Measurements from ENCODE around the gene RAPSN. TPM values are rescaled to one million over a fixed set of nuclear protein-coding genes. Genes with fewer than 3 reads are reported as not detected.

The RAPSN gene
- total and polyA plus RNA-seq, 2 donors (not counting 3 experiments of a cell fraction or from before 2014, with no cell fraction given): 0.18 to 1.6 TPM

- CTCF ChIA-PET: no interaction called here
- Histone ChIP-seq H3K4me1 (ENCODE audit: control insufficient read depth, extremely low read depth, insufficient read depth, low read length) (no peaks in the 10 kb centered on the region), H3K4me3 (replicated peaks in 1 of 3; ENCODE audit: insufficient read depth in 1 of 3, low read depth in 1 of 3, low read length in 3 of 3) (no peak overlapping the region), H3K9me1 (replicated peaks; ENCODE audit: control insufficient read depth, extremely low read depth, insufficient read depth, low read length) (no peaks in the 10 kb centered on the region), H3K9me3 (replicated peaks; ENCODE audit: control insufficient read depth, insufficient read depth, low read length) (no peaks in the 10 kb centered on the region), H3K9ac (replicated peaks; ENCODE audit: extremely low read depth, insufficient read depth, low read length) (no peak overlapping the region), H2AFZ (ENCODE audit: low read depth, low read length) (no peak overlapping the region), H4K20me1 (replicated peaks; ENCODE audit: control insufficient read depth, extremely low read depth, insufficient read depth, low read length) (no peaks in the 10 kb centered on the region), H3K4me2 (ENCODE audit: insufficient read depth, low read length) (no peak overlapping the region), H3K27me3 (ENCODE audit: control insufficient read depth in 2 of 2, insufficient read depth in 2 of 2, low read length in 2 of 2) (no peaks in the 10 kb centered on the region), H3K36me3 (ENCODE audit: control insufficient read depth in 2 of 2, extremely low read depth in 1 of 2, insufficient read depth in 2 of 2, low read length in 2 of 2) (no peaks in the 10 kb centered on the region), H3K27ac (ENCODE audit: insufficient read depth, low read depth, low read length) (no peak overlapping the region), H3K79me2 (ENCODE audit: control insufficient read depth, insufficient read depth, low read length) (no peaks in the 10 kb centered on the region)
- intact Hi-C loops (cut with micrococcal nuclease): no loop called here
- dilution Hi-C loops (cut with MboI; ENCODE audit: extremely low pct_ligation_motif_present, low sequenced_read_pairs): no loop called here
- TF ChIP-seq EZH2 (IDR thresholded peaks at IDR 0.05; ENCODE audit: borderline replicate concordance, low read depth, low read length, severe bottlenecking) (no peak), CTCF (IDR thresholded peaks at IDR 0.05; ENCODE audit: extremely low read depth in 1 of 2, insufficient read depth in 1 of 2, low read depth in 1 of 2, low read length in 2 of 2) (no peak), MYC (IDR thresholded peaks at IDR 0.05; ENCODE audit: low read depth, low read length) (no peak), FOS (IDR thresholded peaks at IDR 0.05; ENCODE audit: borderline replicate concordance, insufficient read depth, low read length) (no peak), JUN (IDR thresholded peaks at IDR 0.05; ENCODE audit: borderline replicate concordance, insufficient read depth, insufficient read length, low read depth) (no peak), MAX (IDR thresholded peaks at IDR 0.05; ENCODE audit: insufficient read depth, insufficient read length) (no peak), POLR2AphosphoS5 (IDR thresholded peaks at IDR 0.05; ENCODE audit: insufficient read depth, low read depth, low read length) (no peak), GATA2 (IDR thresholded peaks at IDR 0.05; ENCODE audit: insufficient read depth, insufficient read length, low read depth, low read length) (no peak), POLR2A (IDR thresholded peaks at IDR 0.05; ENCODE audit: low read depth, low read length) (no peak)
- POLR2A ChIA-PET: no interaction called here
- DNase-seq (ENCODE audit: low read depth, low spot score) (no peak), FAIRE-seq (no peak)
- no TSS peak for BruUV-seq (replicated peaks)
Observed at GRCh38 chr11:47440054-47440476, 8.9 kb downstream of the RAPSN start.

All from endothelial cell of umbilical vein (primary cell).